HG03039 (cell line): Measurements from ENCODE around the gene PSMB9.
"Not testable (repeated sequence)": the region's sequence is repeated elsewhere in the genome, so short reads cannot be mapped to it uniquely, and the experiment has no call there.

Experiments used
- ATAC-seq: cut with Tn5 transposase; IDR thresholded peaks from one replicate; pipeline ENCODE4 v1.9.1; 2021; ENCODE audit warnings: mild to moderate bottlenecking, moderate library complexity; ENCODE audit not compliant: unreplicated experiment

Gene PSMB9

DNA sequence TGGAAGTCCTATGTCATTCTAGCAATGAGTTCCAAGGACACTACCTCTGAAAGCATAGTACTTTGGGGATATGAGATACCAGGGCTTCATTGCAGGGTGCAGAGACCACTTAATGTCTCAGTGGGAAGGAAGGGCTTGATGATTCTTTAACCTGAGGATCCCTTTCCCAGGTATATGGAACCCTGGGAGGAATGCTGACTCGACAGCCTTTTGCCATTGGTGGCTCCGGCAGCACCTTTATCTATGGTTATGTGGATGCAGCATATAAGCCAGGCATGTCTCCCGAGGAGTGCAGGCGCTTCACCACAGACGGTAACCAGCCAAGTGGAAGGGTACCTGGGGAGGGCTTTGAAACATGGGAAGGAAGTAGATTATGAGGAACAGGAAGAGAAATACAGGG lies 4.2 kb downstream of the PSMB9 start:
- no peak for ATAC-seq

DNA sequence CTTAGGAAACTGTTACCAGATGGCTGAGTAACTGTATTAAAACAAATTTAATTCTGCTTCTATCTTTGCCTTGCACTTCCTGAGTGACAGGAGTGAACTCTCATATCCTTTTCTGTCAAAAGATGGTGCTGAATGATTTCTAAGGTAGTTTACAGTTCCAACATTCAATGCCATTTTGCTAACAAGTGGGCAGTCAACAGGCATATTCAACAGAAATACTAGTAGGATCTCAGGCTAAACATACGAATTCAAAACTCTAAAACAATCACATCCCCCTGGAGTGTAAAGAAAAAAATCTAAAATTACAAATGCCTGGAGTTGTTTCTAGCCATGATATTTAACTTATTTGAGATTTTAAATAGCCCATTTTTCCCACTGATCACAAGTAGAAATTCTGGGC lies 6.7 kb downstream of the PSMB9 start:
- ATAC-seq, result no peak

DNA sequence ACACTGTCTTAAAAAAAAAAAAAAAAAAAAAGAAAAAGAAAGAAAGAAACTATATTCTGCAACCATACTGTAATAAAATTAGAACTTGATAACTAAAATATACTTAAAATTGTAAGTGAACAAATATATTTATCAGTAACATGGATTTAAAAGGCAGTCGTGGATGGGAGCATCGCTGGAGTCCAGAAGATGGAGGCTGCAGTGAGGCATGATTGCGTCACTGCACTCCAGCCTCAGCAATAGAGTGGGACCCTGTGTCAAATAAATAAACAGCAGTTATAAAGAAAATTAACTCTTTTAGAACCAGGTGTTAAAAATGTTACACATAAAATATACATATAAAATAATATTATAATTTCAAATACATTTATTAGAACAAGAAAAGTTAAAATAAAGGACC lies 8.7 kb downstream of the PSMB9 start:
- ATAC-seq, result no peak

DNA sequence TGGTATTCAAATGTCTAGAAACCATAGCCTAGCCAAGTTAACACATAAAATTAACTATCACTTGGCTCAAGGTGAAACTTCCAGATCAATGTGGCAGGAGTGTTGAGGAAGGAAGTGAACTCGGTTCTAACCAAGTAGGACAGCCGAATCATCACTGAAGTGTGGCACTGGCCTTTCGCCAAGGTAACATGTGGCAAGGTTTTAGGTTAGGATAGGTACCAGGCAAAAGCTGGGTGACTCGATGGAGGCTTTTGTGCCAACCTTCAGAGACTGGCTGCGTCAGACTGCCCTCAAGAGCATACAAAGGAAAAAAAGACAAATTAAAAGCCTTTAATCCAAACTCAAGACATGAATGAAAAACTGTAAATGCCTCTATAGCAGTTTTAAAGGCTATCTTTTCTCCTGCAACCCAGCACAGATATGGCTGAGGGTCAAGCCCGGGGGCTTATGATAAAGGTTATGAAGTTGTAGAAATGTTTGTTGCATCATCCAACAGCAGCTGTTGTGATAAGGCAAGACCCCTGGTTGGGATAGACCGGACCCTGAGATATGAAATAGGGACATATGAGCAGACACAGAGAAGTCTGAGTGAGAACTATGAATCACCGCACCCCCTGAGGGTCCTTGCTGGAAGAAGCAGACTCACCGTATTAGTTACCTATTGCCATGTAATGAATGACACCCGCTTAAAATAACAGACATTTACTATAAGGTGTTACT lies 11.9 kb downstream of the PSMB9 start:
- ATAC-seq, result no peak

DNA sequence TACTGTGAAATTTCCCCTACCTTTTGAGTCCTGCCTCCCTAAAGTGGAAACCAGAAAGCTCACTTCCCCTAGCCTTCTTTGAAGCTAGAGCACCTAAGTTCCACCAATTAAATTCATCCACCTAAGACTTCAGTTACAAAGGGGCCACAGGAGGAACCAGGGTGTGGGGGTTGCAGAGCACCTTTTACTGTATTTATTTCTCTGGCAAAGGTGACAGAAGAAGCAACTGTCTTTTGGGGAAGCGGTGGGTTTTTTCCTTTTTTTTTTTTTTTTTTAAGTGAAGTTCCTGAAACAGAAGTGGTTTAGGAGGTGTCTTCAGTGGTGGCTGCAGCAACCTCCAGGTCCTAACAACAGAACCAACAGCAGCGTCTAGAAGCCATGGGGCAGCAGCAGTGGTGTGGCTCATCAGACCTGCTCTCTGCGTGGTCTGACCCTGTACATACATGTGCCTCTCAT lies 13.1 kb downstream of the PSMB9 start:
- no peak for ATAC-seq

DNA sequence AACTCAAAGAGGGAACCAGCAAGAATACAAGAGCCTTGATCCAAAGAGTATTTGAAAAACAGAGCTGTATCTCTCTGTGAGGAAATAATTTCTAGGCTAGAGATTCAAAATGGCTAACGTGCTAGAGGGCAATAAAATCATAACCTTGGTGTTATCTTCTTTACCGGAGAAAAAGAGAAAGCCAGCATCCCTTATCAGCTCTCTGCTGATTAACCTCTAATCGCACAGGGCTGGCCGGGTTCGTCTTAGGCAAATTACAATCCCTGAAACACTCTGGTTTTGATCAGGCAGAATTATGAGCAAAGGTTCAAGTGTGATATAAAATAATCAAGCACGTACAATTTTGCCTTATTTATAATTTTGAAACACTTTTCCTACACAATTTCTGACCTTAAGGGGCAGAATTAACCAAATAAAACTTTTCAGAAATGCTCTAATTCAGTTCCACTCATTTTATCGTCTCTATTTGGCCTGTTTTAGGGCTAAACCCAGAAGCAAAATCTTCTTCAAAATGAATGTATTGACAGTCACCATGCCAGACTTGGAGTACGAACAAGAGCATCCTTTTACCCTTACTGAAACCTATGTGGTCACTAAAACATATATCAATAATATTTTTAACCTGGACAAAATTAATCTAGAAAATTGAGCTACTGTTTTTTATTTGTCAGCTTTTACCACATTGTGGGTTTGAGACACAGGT lies 13.7 kb downstream of the PSMB9 start:
- ATAC-seq, result no peak

DNA sequence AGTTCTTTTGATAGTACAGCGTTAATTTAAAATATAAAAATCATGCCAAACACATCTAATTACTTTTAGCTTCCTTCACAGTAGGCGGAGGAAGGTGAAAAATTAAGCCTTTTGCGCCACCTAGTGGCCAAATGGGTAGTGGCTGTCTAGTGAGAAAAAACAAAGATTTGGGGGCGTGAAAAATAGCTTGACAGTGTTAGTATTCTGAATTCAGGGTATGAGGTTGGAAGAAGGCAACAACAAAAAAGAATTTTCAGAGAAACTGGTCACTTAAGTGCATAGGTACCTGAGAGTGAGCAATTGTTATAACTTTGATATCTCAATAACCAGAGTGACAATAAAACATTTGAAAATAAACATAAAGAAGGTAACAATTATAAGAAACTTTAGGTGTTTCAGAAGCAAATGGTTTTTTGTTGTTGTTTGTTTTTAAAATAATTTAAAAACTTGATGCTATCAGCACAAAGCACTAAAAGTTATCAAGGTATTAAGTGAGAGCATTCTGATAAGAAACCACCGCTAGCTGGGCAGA lies 14.3 kb downstream of the PSMB9 start:
- ATAC-seq, result no peak

DNA sequence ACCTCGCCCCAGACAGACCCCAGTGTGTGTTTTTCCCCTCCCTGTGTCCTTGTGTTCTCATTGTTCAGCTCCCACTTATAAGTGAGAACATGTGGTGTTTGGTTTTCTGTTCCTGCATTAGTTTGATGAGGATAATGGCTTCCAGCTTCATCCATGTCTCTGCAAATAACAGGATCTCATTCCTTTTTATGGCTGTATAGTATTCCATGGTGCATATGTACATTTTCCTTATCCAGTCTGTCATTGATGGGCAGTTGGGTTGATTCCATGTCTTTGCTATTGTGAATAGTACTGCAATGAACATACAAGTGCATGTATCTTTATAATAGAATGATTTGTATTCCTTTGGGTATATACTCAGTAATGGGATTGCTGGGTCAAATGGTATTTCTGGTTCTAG lies 20.0 kb downstream of the PSMB9 start:
- ATAC-seq, result not testable (repeated sequence)

DNA sequence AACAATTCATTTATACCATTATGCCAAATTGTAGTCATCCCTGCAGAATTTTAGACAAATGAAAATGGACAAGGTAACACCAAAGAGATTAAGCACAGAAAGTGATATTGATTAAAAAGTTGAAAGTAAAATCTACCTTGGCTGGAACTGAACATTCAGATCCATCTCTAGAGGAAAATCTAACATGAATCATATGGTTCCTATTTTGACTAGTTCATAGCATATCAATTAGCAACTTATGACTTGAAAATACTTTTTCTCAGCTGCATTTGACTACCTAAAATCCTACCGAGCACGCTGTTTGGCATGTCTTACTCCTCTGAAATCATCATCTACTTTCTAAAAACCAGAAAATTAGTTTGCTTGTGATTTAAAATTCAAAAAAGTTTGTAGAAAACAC lies 22.6 kb downstream of the PSMB9 start:
- ATAC-seq, result no peak

DNA sequence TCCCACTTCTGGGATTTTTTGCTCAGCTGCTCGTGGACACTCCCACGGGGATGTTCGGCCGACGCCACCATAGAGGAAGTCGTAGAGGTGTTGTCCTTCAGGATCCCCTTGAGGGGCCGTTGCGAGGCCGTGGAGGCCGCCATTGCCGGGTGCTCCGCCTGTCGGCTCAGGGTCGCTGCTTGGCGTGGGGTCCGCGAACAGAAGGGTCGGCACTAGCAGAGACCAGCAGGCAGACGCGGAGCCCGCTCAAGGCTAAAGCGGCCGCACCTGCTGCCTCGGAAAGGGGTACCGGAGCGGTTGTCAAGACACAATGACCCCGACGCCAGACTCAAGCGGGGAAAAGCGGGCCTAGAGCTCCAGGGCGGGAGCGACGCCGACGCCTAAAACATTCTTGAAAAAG lies 25.7 kb downstream of the PSMB9 start:
- no peak for ATAC-seq

DNA sequence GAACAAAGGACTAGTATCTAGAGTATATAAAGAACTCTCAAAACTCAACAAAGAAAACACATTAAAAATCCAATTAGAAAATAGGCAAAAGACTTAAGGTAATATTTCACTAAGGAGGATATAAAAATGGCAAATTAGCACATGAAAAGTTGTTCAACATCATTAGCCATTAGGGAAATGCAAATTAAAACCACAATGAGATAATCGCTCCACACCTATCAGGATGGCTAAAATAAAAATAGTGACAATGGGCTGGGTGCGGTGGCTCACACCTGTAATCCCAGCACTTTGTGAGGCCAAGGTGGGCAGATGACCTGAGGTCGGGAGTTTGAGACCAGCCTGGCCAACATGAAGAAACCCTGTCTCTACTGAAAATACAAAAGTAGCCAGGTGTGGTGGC lies 27.0 kb downstream of the PSMB9 start:
- not testable (repeated sequence) for ATAC-seq

DNA sequence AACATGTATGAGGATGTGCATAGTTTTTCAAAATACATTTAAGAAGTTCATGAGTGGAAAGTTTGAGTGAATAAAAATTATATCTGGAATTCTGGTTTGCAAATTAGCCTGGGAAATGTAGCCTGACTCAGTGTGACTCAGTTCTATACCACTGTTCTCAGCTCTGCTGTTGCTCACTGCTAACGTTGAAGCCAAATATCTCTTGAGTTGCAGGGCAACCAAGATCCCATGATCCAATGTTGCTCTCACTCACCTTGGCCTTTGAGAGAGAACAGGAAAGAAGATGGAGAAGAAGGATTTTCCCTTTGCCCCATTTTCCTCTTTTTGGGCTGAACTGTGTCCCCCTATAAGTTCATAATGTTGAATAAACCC lies 28.9 kb downstream of the PSMB9 start:
- ATAC-seq, result no peak

DNA sequence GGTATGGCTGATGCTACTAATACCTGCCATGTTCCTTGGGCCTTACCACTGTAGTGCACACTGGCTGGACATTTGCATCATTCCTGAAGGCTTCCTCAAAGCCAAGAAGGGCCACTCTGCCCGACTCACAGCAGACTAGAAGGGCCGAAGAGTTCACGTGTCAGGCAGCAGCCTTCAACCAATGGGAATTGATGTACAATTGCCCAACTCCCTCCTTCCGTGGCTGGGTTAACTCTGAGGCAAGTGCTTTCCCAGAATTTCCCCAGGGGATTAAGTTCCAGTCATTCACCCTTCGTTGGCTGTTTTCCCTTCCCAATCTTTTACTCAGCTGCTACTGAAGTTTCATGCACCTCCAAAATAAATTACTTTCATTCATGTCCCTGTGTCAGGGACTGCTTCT lies 29.8 kb downstream of the PSMB9 start:
- no peak for ATAC-seq

DNA sequence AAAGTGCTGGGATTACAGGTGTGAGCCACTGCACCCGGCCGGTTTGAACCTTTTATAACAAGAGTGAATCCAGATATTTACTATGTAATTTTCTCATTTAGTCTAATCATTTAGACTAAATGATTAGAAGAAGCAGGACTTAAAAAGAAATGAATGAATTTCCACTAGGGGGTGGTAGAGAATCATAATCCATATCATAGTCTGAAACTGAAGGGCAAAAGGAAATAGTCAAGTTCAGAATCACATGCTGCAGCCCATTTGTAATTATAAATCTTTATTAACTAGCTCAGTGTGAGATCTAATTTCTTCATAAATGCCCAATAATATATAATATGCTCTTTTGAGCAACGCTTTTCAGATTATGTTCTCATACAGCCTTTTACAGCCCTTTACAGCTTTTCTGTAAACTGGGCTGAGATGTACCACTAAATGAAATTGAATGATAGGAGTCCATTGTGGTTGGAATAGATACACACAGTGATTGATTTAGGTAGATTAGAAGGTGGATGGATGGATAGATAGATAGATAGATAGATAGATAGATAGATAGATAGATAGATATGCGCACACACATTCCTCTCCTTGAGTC lies 31.8 kb downstream of the PSMB9 start:
- no peak for ATAC-seq

DNA sequence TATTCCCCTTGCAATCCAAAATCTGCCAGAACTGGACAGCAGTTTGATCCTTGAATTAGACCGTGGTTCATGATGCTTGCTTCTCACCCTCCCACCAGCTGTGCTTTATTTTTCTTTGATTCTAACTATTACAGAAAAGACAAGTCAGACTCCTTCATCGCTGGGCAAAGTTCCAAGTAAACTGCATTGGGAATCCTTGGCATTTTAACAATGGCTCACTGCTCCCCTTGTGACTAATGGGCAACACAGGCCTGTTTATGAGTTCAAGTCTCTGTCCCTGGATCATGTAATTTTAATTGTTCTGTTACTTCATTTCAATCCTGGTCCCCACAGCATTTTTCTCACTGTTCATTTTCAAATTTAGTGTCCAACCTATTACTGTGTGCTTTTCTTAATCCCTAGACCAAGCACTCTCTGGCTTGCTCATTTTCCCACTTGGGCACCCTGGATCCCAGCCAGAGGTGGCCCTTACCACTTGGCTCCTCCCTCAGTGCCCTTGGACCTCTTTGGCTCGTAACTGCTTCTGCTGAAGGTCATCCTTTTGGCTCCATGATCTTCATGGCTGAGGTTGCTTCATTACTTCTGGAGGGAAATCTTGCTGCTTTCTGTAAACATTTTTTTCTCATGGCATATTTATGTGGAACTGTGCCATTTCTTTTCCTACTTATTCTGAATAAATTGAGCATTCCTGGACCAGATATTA lies 32.8 kb downstream of the PSMB9 start:
- ATAC-seq, result no peak

DNA sequence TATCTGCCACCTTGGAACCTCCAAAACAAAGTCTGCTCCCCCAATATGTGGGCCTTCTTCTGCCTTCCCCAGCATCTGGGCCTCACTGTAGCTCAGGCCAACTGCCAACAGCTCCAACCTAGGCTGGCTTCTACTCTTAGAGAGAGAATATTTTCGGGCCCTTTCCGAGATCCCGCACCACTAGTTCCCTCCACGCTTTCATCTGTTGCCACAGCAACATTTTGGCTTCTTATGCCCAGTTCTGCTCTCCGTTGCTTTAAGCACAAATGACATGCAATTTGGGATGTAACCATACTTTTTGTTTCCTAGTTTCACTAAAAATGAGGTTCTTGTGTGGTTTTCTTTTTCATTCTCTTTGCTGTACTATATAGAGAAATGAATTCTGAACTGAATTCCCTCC lies 33.6 kb downstream of the PSMB9 start:
- no peak for ATAC-seq

DNA sequence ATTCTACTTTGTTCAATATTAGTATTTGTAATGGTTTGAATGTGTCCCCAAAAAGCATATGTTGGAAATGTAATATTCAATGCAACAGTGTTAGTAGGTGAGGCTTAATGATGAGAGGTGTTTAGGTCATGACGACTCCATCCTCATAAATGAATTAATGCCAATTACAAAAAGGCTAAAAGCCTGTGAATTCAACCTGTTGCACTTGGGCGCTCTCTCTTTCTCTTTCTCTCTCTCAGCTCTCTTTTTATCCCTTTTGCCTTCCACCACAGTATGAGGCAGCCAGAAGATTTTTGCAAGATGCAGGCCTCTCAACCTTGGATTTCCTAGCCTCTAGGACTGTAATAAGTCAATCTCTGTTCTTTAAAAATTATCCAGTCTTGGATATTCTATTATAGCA lies 34.6 kb downstream of the PSMB9 start:
- ATAC-seq, result no peak

DNA sequence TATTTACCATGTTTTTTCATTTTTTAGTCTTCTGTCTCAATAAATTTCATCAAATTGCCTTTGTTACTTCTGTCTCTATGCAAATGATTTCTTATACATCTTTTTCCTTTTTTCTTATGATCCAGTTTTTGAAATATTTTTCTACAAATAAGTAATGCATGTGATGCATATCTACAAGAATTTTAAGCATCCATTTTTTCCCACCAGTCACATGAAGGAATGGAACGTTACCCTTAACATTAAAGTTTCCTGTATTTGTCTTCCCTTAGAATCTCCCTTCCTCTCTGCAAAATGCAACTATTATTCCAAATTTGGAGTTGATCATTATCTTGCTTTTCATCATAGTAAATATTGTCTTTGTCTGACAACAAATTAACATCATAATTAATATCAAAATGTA lies 35.5 kb downstream of the PSMB9 start:
- no peak for ATAC-seq

DNA sequence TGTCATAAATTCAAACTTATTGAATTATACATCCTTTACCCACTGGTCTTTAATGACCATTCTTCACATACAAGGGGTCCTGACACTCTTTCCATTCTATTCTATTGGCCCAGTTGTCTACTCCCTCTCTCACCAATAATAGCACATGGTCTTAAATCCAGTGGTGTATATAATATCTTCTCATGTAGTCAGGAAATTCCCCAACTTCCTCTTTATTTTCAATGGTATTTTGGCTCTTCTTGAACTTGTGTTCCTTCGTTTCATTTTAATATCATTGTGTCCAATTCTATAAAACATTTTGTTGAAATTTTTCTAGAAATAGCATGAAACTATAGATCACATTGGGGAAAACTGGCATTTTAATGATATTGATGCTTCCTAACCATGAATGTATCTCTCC lies 36.8 kb downstream of the PSMB9 start:
- no peak for ATAC-seq

DNA sequence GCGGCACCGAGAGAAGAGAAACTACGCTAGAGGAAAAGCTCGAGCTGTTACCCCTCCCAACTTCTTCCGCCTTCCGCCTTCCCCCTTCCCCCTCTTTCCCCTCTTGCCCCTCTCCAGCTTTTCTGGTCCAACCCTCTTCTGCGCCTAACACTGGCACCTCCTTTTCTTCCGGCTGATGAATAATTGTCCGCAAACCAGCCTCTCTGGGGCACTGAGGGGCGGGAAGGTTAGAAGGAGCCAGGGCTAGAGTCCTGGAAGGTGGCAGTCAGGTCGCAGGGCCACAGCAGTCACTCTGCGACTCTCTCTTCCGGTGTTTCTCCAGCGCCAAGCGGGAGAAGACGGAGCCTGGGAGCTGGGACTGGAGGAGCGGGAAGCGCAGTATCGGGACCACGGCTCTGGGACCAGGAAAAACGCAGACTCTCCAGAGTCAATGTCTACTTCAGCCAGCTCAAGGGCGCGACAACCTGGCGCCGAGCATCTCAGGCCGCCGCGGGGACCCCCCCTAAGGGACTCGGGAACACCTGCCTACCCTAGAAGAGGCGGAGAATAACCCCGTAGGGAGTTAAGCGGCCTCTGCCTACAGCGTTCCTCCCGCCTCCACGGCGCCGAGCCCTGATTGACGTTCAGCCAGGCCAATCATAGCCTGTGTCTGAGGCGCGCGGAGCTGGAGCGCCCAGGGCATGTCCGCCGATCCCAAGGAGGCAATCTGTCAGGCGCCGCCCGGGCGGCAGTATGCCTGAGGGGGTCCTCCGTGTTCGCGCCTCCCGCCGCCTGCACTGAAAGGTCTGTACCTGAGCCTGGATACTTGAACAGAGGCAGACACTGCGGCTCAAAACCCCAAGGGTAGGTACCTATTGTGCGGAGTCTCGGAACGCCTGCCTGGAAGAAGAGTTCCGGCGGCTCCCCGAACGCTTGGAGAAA lies 40.4 kb downstream of the PSMB9 start:
- ATAC-seq, result peak; percentile 97

DNA sequence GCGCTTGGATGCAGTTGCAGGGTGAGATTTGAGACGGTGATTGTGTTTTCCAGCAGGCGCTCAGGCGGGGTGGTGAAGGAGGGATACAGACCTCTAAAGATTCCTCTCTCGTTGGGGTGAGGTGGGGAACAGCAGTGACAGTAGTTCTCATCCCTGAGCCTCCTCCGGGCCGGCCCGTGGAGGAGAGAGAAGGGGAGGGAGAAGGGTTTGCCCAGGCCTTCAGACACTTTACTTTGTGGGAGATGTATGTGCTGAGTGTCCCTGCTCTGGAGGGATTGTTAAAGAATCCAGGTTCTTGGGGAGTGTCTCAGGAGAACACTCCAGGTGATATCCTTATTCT lies 41.0 kb downstream of the PSMB9 start:
- ATAC-seq, result no peak
